Right lobe of liver (tissue), 6 donors: ENCODE data around the gene FYN. TPM values are rescaled to one million over a fixed set of nuclear protein-coding genes. Genes with fewer than 3 reads are reported as not detected.

Source experiments
- ATAC-seq, 4 donors: fragments of 200-7000 bp; cut with Tn5 transposase; one replicate each; pipeline ENCODE4 v1.9.1; 2020; ENCODE audit warnings: mild to moderate bottlenecking in 4 of 4, moderate library complexity in 4 of 4
- DNase-seq, 3 donors: peaks; one replicate each; pipeline ENCODE4 v3.0.0-alpha.2; 2020
- H3K27ac ChIP-seq, 3 donors: fragments of 200-600 bp; one replicate each; pipeline ENCODE4 v1.8.0; 2022
- H3K27me3 ChIP-seq, 2 donors: fragments of 200-600 bp; one replicate each; pipeline ENCODE4 v1.8.0; 2022
- H3K36me3 ChIP-seq, 4 donors: fragments of 200-600 bp; sonication (generic) in 1 of 4; one replicate each; pipeline versions ENCODE4 v1.5.1 to v1.8.0; 2017 to 2022; ENCODE audit warnings: control low read depth in 1 of 4
- H3K4me1 ChIP-seq, 4 donors: fragments of 200-600 bp; sonication (generic) in 1 of 4; one replicate each; pipeline versions ENCODE4 v1.5.1 to v1.8.0; 2017 to 2022; ENCODE audit warnings: control low read depth in 1 of 4
- H3K4me3 ChIP-seq, 3 donors: fragments of 200-600 bp; one replicate each; pipeline ENCODE4 v1.8.0; 2022
- H3K9me3 ChIP-seq, 4 donors: fragments of 200-600 bp; sonication (generic) in 1 of 4; one replicate each; pipeline versions ENCODE4 v1.5.1 to v1.8.0; 2017 to 2022; ENCODE audit warnings: control low read depth in 1 of 4
- POLR2A ChIP-seq: fragments of 450-650 bp; IDR thresholded peaks from one replicate; pipeline ENCODE4 v1.6.1; 2017; ENCODE audit warnings: antibody characterized with exemption, mild to moderate bottlenecking
- WGBS: methylation state at CpG from one replicate; pipeline ENCODE4 v1.1.6; 2018; ENCODE audit warnings: low coverage, low lambda C conversion rate; ENCODE audit not compliant: insufficient coverage; ENCODE audit errors: missing lambda C conversion rate; 5-methylcytosine and 5-hydroxymethylcytosine counted together
- intact Hi-C, 2 donors: fragments of 100-400 bp; cut with DNase I; formaldehyde crosslinking; loops; one replicate each; pipeline versions ENCODE4 v1.11.2 to v1.14.1; 2022
- total RNA-seq, 6 experiments: library from RNA; depleted of rRNA in 2 of 6; stranded (reverse); fragments of >200 nt in 2 of 6; fragmentation: NEBNext Ultra II Directional in 3 of 6; extraction: Animal tissue kit (Norgen Biotek cat#: 25700) in 3 of 6; gene quantifications; one replicate each; pipeline versions ENCODE4 v1.1.0 to v1.2.4, GENCODE V29; 2016 to 2023
- TF ChIP-seq, protein P1 (sequence below), 4 donors: fragments of 200-600 bp in 3 of 4; fragments of 450-650 bp in 1 of 4; IDR thresholded peaks; one replicate each; pipeline versions ENCODE4 v1.5.1 to v1.8.0; 2016 to 2022; ENCODE audit warnings: antibody characterized with exemption in 4 of 4, mild to moderate bottlenecking in 2 of 4
- donor health status: DM: no; HTN: yes; CAD: no.
- donor health status: DM: no; HTN: no; CAD: no.
- donor health status: DM: no; HTN: no; CAD: no.
- donor health status: DM: no; HTN: yes; CAD: no.
- donor health status: DM: no; HTN: yes; CAD: no.

The FYN gene
- total RNA-seq, 6 experiments from 2014 or later = 16.8 to 33.7 (median 23.5) TPM

DNA sequence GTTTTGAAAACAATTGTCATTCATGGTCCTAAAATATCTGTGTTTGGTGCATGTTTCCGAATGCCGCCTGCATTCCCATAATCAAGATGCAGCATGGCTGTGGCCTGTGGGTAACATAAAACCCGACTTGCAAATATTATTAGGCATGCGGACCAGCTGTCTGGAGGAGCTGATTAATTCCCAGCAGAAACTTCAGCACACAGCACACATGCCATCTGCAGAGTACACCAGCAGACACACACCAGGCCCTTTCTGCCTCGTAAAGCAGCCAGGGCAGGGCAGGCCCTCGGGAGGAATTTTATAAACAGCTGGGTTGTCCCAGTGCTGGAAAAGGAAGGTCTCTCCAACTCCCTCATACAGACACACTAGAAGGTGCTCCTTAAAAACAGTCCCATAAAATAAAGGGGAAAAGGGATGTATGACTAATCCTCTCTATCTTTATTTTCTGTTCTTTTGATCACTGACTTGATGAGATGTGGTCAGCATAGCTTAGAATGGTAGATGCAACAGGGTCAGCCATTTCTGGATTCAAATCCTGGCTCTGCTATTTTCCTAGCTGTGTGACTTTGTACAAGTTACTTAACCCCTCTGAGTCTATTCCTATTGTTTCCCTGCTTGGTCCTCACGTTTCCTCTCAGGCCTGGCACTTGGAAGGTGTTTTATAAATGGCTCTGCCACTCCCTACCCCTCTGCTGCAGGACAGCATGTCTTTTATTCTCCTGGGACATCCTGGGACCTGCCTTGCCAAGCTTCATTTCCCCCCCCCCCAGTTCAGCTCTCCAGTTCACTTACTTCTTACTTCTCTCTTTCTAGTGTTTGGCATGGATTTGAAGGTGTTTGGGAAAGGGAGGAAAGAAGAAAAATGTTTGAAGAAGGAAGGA lies 181.7 kb downstream of the FYN start:
- ATAC-seq (no peak), DNase-seq (no peak)
- WGBS = 82% methylated on average over 7 of the region's 7 CpGs
- peaks cover 0 to 32% (median 8%) of the 10 kb centered on the region in 4 donors for H3K4me1 ChIP-seq
- H3K9me3 ChIP-seq = no peaks in the 10 kb centered on the region
- H3K27ac ChIP-seq = peak overlapping the region in 2 of 3 donors; percentile 85 to 90
- no peaks in the 10 kb centered on the region for H3K36me3 ChIP-seq
- no peaks in the 10 kb centered on the region for H3K27me3 ChIP-seq
- intact Hi-C loops = no loop called here
- no peak for TF ChIP-seq POLR2A
- TF ChIP-seq, protein P1, sequence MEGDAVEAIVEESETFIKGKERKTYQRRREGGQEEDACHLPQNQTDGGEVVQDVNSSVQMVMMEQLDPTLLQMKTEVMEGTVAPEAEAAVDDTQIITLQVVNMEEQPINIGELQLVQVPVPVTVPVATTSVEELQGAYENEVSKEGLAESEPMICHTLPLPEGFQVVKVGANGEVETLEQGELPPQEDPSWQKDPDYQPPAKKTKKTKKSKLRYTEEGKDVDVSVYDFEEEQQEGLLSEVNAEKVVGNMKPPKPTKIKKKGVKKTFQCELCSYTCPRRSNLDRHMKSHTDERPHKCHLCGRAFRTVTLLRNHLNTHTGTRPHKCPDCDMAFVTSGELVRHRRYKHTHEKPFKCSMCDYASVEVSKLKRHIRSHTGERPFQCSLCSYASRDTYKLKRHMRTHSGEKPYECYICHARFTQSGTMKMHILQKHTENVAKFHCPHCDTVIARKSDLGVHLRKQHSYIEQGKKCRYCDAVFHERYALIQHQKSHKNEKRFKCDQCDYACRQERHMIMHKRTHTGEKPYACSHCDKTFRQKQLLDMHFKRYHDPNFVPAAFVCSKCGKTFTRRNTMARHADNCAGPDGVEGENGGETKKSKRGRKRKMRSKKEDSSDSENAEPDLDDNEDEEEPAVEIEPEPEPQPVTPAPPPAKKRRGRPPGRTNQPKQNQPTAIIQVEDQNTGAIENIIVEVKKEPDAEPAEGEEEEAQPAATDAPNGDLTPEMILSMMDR (IDR thresholded peaks at IDR 0.05) = no peak
- no peak overlapping the region for H3K4me3 ChIP-seq

DNA sequence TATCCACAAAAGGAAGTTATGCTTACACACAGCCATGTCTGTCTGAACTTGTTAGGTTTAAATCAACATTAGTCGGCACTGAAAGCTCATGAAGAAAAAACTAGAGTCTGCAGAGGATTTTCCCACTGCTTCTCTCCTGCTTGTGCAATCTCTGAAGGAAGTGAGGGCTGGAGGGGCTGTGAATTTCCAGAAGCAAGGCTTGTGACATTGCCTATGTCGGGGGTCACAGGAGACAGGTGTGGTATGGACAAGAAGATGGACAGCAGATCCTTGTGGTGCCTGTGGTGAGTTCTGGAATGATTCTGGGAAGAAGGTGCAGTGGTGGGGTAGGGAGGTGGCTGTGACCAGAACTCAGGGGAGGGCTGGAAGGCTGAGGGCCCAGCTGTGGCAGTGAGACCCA lies 183.3 kb downstream of the FYN start:
- 34% methylated on average over 2 of the region's 2 CpGs for WGBS
- no peak for DNase-seq
- Histone ChIP-seq H3K9me3 (no peaks in the 10 kb centered on the region), H3K36me3 (no peaks in the 10 kb centered on the region), H3K4me3 (no peak overlapping the region), H3K27ac (no peak overlapping the region), H3K4me1 (peaks cover 0 to 43% (median 12%) of the 10 kb centered on the region in 4 donors), H3K27me3 (no peaks in the 10 kb centered on the region)
- no peak for TF ChIP-seq POLR2A
- TF ChIP-seq, protein P1 (IDR thresholded peaks at IDR 0.05) = no peak
- intact Hi-C loops = no loop called here
- no peak for ATAC-seq

DNA sequence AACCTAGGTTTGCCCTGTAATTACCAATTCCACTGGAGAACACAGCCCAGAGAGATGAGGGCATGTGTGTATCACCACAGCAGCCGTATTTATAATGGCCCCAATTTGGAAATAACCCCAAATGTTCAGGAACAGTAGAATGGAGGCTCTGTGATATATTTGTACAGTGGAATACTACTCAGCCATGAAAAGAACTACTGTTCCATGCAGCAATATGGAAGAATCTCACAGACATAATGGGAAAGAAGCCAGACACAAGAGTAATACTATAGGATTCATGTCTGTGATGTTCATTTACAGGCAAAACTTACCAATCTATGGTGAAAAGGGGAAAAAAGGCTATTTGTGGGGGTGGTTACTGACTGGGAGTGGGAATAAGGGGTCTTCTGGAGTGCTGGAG lies 183.8 kb downstream of the FYN start:
- Histone ChIP-seq H3K9me3 (no peaks in the 10 kb centered on the region), H3K36me3 (no peaks in the 10 kb centered on the region), H3K4me1 (peaks cover 0 to 48% (median 15%) of the 10 kb centered on the region in 4 donors), H3K4me3 (no peak overlapping the region), H3K27ac (no peak overlapping the region), H3K27me3 (no peaks in the 10 kb centered on the region)
- DNase-seq (no peak), ATAC-seq (no peak)
- TF ChIP-seq, protein P1 (IDR thresholded peaks at IDR 0.05) = no peak
- TF ChIP-seq POLR2A = no peak
- intact Hi-C loops = no loop called here
- 100% methylated on average over 1 of the region's 1 CpG for WGBS

DNA sequence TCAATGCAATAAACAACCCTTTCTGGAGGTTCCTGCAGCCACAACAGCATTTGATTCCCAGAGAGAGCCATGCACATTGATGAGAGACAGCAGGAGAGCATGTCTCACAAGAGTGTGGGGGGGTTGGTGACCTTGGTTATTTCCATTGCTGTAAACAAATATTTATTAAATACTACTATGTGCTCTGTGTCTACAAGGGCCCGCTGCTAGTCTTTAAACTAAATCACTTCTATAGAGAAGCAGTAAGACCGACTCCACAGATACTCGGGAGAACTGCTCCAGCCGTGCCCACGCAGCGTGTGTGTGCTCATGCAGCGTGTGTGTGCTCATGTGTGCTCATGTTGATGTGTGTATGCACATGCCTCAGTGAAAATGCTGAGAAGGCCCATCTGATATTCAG lies 184.9 kb downstream of the FYN start:
- Histone ChIP-seq H3K4me3 (no peak overlapping the region), H3K9me3 (no peaks in the 10 kb centered on the region), H3K27me3 (no peaks in the 10 kb centered on the region), H3K36me3 (no peaks in the 10 kb centered on the region), H3K27ac (no peak overlapping the region), H3K4me1 (peaks cover 0 to 57% (median 18%) of the 10 kb centered on the region in 4 donors)
- ATAC-seq (no peak), DNase-seq (no peak)
- TF ChIP-seq, protein P1 (IDR thresholded peaks at IDR 0.05) = no peak
- TF ChIP-seq POLR2A = no peak
- 60% methylated on average over 1 of the region's 7 CpGs for WGBS
- intact Hi-C loops = no loop called here
